CD4-positive, alpha-beta T cell treated with Interleukin-1 beta for 1 hour (primary cell): Measurements from ENCODE around the gene LRRC8D.
"Not testable (repeated sequence)": the region's sequence is repeated elsewhere in the genome, so short reads cannot be mapped to it uniquely, and the experiment has no call there.

Source experiments
- DNase-seq, 2 donors: peaks; one replicate each; pipeline ENCODE4 v3.0.0-alpha.2; 2020 to 2022

The LRRC8D gene

GRCh38 chr1:89971600-89971999 lies 150.8 kb downstream of the LRRC8D start:
- DNase-seq = no peak

- no peak for DNase-seq
These were observed 151.2 kb downstream of the LRRC8D start for GRCh38 chr1:89972024-89972423.

GRCh38 chr1:89973471-89974127 lies 152.8 kb downstream of the LRRC8D start:
- no peak for DNase-seq

- DNase-seq = no peak
These were observed 153.4 kb downstream of the LRRC8D start for GRCh38 chr1:89974256-89974655.

- no peak for DNase-seq
These were observed 154.1 kb downstream of the LRRC8D start for GRCh38 chr1:89974696-89975470.

- no peak for DNase-seq
These were observed 154.8 kb downstream of the LRRC8D start for GRCh38 chr1:89975540-89976125.

- no peak for DNase-seq
These were observed 157.9 kb downstream of the LRRC8D start for GRCh38 chr1:89978755-89979154.

GRCh38 chr1:89980605-89981004 lies 159.8 kb downstream of the LRRC8D start:
- no peak for DNase-seq

GRCh38 chr1:89982846-89983245 lies 162.0 kb downstream of the LRRC8D start:
- not testable (repeated sequence) for DNase-seq

- DNase-seq = not testable (repeated sequence)
These were observed 163.8 kb downstream of the LRRC8D start for GRCh38 chr1:89984564-89985116.

- no peak for DNase-seq
These were observed 165.2 kb downstream of the LRRC8D start for GRCh38 chr1:89986020-89986419.
